ENCODE results near the gene NAT9.

Gene NAT9

GRCh38 chr17:74779501-74779900, 3.4 kb upstream of the NAT9 start:
- DNase-seq, result no peak

- no peak for DNase-seq
These were observed 2.8 kb upstream of the NAT9 start for GRCh38 chr17:74778960-74779359.

GRCh38 chr17:74777901-74778515, 1.9 kb upstream of the NAT9 start:
- no peak for DNase-seq

GRCh38 chr17:74776990-74777389, 845 bp upstream of the NAT9 start:
- DNase-seq, result no peak

GRCh38 chr17:74775409-74776043, 619 bp downstream of the NAT9 start:
- DNase-seq, result no peak

GRCh38 chr17:74773871-74774286, 2.3 kb downstream of the NAT9 start:
- no peak for DNase-seq

- no peak for DNase-seq
These were observed 2.7 kb downstream of the NAT9 start for GRCh38 chr17:74773414-74773813.

GRCh38 chr17:74772053-74772452, 4.1 kb downstream of the NAT9 start:
- DNase-seq, result no peak

GRCh38 chr17:74771319-74771914, 4.7 kb downstream of the NAT9 start:
- no peak for DNase-seq

GRCh38 chr17:74770498-74771318, 5.4 kb downstream of the NAT9 start:
- peak; percentile 77 for DNase-seq

GRCh38 chr17:74769856-74770497, 6.2 kb downstream of the NAT9 start:
- DNase-seq, result no peak

- DNase-seq, result no peak
These were observed 6.8 kb downstream of the NAT9 start for GRCh38 chr17:74769266-74769855.

GRCh38 chr17:74768763-74769114, 7.4 kb downstream of the NAT9 start:
- no peak for DNase-seq

- no peak for DNase-seq
These were observed 7.9 kb downstream of the NAT9 start for GRCh38 chr17:74768069-74768762.

- DNase-seq, result no peak
These were observed 9.0 kb downstream of the NAT9 start for GRCh38 chr17:74767111-74767516.

- DNase-seq, result no peak
These were observed 9.7 kb downstream of the NAT9 start for GRCh38 chr17:74766413-74766812.

- DNase-seq, result no peak
These were observed 11.3 kb downstream of the NAT9 start for GRCh38 chr17:74764751-74765286.

GRCh38 chr17:74763565-74764387, 12.4 kb downstream of the NAT9 start:
- DNase-seq, result no peak

- DNase-seq, result no peak
These were observed 14.2 kb downstream of the NAT9 start for GRCh38 chr17:74761931-74762330.

- no peak for DNase-seq
These were observed 14.7 kb downstream of the NAT9 start for GRCh38 chr17:74761419-74761818.

Data from stimulated activated CD4-positive, alpha-beta T cell treated with anti-CD3 and anti-CD28 coated beads, Interleukin-4, amount 100 ng/mL, for 1 hour (primary cell).